ENCODE measurements around the gene ADCK1. TPM values are rescaled to one million over a fixed set of nuclear protein-coding genes. Genes with fewer than 3 reads are reported as not detected.

Gene ADCK1
- total RNA-seq, 2 experiments from 2014 or later: 7.1 to 8.7 TPM

DNA sequence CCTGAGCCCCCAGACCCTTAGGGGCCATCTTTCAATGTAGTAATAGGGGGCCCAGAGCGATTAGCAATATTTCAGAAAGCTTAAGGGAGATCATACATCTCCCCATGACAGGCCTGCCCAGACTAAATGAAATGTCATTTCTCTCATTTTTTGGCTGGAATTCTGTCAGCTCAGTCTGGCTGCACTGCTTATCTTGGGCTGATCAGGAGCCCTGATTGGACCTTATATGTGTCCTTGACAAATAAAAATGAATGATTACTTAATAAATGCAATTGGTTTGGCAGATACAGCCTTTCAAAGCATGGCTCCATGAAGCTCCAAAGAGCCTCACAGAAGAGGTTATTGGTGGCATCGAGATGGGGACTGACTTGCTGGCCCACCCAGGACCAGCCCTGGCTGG, 121.9 kb downstream of the ADCK1 start:
- no peaks in the 10 kb centered on the region for H3K4me1 ChIP-seq (ENCODE audit: insufficient read depth, low read length)
- H3K4me3 Mint-ChIP-seq: no peak overlapping the region
- peaks cover 4% of the 10 kb centered on the region for H3K36me3 ChIP-seq (ENCODE audit: insufficient read depth, low read length)
- H3K27ac Mint-ChIP-seq: no peak overlapping the region
- no peaks in the 10 kb centered on the region for H3K9me3 Mint-ChIP-seq
- DNase-seq: no peak
- TF ChIP-seq, protein P1, sequence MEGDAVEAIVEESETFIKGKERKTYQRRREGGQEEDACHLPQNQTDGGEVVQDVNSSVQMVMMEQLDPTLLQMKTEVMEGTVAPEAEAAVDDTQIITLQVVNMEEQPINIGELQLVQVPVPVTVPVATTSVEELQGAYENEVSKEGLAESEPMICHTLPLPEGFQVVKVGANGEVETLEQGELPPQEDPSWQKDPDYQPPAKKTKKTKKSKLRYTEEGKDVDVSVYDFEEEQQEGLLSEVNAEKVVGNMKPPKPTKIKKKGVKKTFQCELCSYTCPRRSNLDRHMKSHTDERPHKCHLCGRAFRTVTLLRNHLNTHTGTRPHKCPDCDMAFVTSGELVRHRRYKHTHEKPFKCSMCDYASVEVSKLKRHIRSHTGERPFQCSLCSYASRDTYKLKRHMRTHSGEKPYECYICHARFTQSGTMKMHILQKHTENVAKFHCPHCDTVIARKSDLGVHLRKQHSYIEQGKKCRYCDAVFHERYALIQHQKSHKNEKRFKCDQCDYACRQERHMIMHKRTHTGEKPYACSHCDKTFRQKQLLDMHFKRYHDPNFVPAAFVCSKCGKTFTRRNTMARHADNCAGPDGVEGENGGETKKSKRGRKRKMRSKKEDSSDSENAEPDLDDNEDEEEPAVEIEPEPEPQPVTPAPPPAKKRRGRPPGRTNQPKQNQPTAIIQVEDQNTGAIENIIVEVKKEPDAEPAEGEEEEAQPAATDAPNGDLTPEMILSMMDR (IDR thresholded peaks at IDR 0.05): no peak
- H3K27me3 Mint-ChIP-seq: no peaks in the 10 kb centered on the region
- ChIA-PET CTCF (no interaction called here), POLR2A (no interaction called here)
- peaks cover 0 to 3% of the 10 kb centered on the region in 2 experiments for H3K9me3 ChIP-seq (ENCODE audit: control insufficient read depth in 1 of 2, insufficient read depth in 1 of 2, low read length in 2 of 2)
- ATAC-seq (ENCODE audit: poor library complexity): no peak
- H3K4me3 ChIP-seq (ENCODE audit: low read length): no peak overlapping the region
- no peaks in the 10 kb centered on the region for H3K27me3 ChIP-seq (ENCODE audit: control insufficient read depth in 1 of 2, insufficient read depth in 2 of 2, low read length in 2 of 2)
- peaks cover 62% of the 10 kb centered on the region for H3K36me3 Mint-ChIP-seq (ENCODE audit: low read depth)
- H3K27ac ChIP-seq (ENCODE audit: low read depth in 1 of 2, low read length in 2 of 2): no peak overlapping the region
- intact Hi-C loops (cut with DNase I, micrococcal nuclease): no loop called here
- no peaks in the 10 kb centered on the region for H3K4me1 Mint-ChIP-seq (ENCODE audit: low read depth)

DNA sequence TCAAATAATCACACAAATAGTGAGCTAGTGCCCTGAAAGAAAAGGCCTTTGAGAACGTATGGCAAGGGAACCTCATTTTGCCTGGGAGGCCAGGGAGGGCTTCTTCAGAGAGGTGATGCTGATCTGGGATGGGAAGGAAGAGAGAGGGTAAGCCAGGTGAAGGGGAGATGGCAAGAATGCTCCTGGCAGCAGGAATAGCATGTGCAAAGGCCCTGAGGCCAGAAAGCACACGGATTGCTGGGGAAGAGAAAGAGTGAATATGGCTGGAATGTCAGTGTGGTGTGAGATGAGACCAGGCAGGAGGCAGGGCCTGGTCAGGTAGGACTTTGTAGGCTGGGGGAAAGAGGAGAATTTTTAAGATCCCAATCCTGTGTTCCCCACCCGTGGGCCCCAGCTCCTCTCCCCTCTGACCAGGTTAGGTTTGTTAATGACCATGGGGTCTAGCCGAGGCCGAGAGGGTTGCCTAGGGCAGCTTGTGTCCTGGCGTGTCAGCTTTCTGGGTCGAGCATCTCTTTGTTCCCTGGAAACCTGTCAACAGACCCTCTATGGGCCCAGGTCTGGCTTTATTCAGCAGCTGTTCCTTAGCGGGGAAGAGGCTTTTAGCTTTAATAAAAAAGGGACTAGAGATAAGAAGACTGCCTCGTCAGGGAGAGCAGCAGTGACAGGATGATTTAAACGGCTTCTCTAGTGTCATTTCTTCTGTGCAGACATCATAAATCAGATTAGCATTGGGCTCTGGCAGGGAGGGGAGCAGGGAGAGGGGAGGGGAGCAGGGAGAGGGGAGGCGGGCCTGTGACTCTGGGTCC, 123.4 kb downstream of the ADCK1 start:
- ATAC-seq (ENCODE audit: poor library complexity) (no peak), DNase-seq (no peak)
- intact Hi-C loops (cut with DNase I, micrococcal nuclease): no loop called here
- Histone ChIP-seq H3K9me3 (ENCODE audit: control insufficient read depth in 1 of 2, insufficient read depth in 1 of 2, low read length in 2 of 2) (peaks cover 0 to 3% of the 10 kb centered on the region in 2 experiments), H3K4me3 (ENCODE audit: low read length) (no peak overlapping the region), H3K4me1 (ENCODE audit: insufficient read depth, low read length) (no peaks in the 10 kb centered on the region), H3K27ac (ENCODE audit: low read depth in 1 of 2, low read length in 2 of 2) (no peak overlapping the region), H3K27me3 (ENCODE audit: control insufficient read depth in 1 of 2, insufficient read depth in 2 of 2, low read length in 2 of 2) (no peaks in the 10 kb centered on the region), H3K36me3 (ENCODE audit: insufficient read depth, low read length) (peaks cover 4% of the 10 kb centered on the region)
- Mint-ChIP-seq H3K27me3 (no peaks in the 10 kb centered on the region), H3K9me3 (no peaks in the 10 kb centered on the region), H3K27ac (no peak overlapping the region), H3K36me3 (ENCODE audit: low read depth) (peaks cover 69% of the 10 kb centered on the region), H3K4me3 (no peak overlapping the region), H3K4me1 (ENCODE audit: low read depth) (no peaks in the 10 kb centered on the region)
- CTCF ChIA-PET: no interaction called here
- TF ChIP-seq, protein P1 (IDR thresholded peaks at IDR 0.05): no peak
- POLR2A ChIA-PET: no interaction called here

DNA sequence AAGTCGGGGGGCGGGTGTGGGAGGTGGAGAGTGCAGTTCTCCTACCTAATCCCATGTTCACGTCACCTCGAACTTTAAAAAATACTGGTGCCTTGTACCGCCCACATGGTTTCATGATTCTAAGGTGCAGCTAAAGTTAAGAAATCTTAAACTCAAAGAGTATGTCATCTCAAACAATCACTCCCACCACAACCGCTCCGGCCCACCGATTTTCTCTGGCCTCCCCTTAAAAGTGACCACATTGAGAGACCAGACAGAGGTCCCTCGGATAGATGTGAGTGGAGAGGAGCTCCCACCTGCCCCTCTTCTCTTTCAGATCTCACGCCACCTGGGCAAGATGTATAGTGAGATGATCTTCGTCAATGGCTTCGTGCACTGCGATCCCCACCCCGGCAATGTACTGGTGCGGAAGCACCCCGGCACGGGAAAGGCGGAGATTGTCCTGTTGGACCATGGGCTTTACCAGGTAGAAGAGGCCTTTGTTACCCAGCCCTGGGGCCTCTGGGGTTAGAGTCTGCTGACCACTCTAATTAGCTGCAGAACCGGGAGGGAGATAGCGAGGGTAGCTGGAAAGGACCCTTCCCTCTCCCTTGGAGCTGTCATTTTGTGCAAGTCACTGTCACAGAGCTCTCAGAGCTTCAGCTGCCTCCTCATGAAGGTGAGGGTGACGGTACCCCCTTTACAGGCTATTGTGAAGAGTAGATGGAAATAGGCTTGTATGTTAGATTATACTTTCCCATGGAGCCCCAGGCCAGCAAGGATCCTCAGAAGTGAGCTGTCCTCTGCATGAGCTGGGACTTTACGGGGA, 124.4 kb downstream of the ADCK1 start:
- peaks cover 4% of the 10 kb centered on the region for H3K36me3 ChIP-seq (ENCODE audit: insufficient read depth, low read length)
- intact Hi-C loops (cut with DNase I, micrococcal nuclease): no loop called here
- H3K4me1 ChIP-seq (ENCODE audit: insufficient read depth, low read length): no peaks in the 10 kb centered on the region
- ATAC-seq (ENCODE audit: poor library complexity) (no peak), DNase-seq (no peak)
- Mint-ChIP-seq H3K9me3 (no peaks in the 10 kb centered on the region), H3K27me3 (no peaks in the 10 kb centered on the region), H3K27ac (no peak overlapping the region), H3K4me3 (no peak overlapping the region), H3K4me1 (ENCODE audit: low read depth) (no peaks in the 10 kb centered on the region), H3K36me3 (ENCODE audit: low read depth) (peaks cover 70% of the 10 kb centered on the region)
- H3K27me3 ChIP-seq (ENCODE audit: control insufficient read depth in 1 of 2, insufficient read depth in 2 of 2, low read length in 2 of 2): no peaks in the 10 kb centered on the region
- CTCF ChIA-PET: no interaction called here
- POLR2A ChIA-PET: no interaction called here
- TF ChIP-seq, protein P1 (IDR thresholded peaks at IDR 0.05): no peak
- no peak overlapping the region for H3K27ac ChIP-seq (ENCODE audit: low read depth in 1 of 2, low read length in 2 of 2)
- H3K4me3 ChIP-seq (ENCODE audit: low read length): no peak overlapping the region
- no peaks in the 10 kb centered on the region for H3K9me3 ChIP-seq (ENCODE audit: control insufficient read depth in 1 of 2, insufficient read depth in 1 of 2, low read length in 2 of 2)
